GM19397 (cell line): ENCODE measurements around the gene HRH3.
A peak's percentile ranks its signal among the peaks of the same experiment; 100 is the strongest.

Experiments
- ATAC-seq: cut with Tn5 transposase; IDR thresholded peaks from one replicate; pipeline ENCODE4 v1.9.1; 2021; ENCODE audit warnings: mild to moderate bottlenecking, moderate library complexity; ENCODE audit not compliant: unreplicated experiment

Gene HRH3

GRCh38 chr20:62201173-62202082, 18.6 kb downstream of the HRH3 start:
- no peak for ATAC-seq

- ATAC-seq, result no peak
Measured at GRCh38 chr20:62200491-62201172, 19.4 kb downstream of the HRH3 start.

- ATAC-seq, result no peak
Measured at GRCh38 chr20:62198931-62199330, 21.1 kb downstream of the HRH3 start.

- ATAC-seq, result no peak
Measured at GRCh38 chr20:62198496-62198895, 21.6 kb downstream of the HRH3 start.

- ATAC-seq, result no peak
Measured at GRCh38 chr20:62197801-62198200, 22.3 kb downstream of the HRH3 start.

- ATAC-seq, result no peak
Measured at GRCh38 chr20:62197311-62197710, 22.8 kb downstream of the HRH3 start.

GRCh38 chr20:62196286-62196685, 23.8 kb downstream of the HRH3 start:
- no peak for ATAC-seq

- no peak for ATAC-seq
Measured at GRCh38 chr20:62195736-62196135, 24.3 kb downstream of the HRH3 start.

- no peak for ATAC-seq
Measured at GRCh38 chr20:62195075-62195405, 25.0 kb downstream of the HRH3 start.

- no peak for ATAC-seq
Measured at GRCh38 chr20:62193079-62194025, 26.7 kb downstream of the HRH3 start.

- no peak for ATAC-seq
Measured at GRCh38 chr20:62192635-62193034, 27.4 kb downstream of the HRH3 start.

- ATAC-seq, result no peak
Measured at GRCh38 chr20:62191781-62192559, 28.1 kb downstream of the HRH3 start.

GRCh38 chr20:62190639-62191411, 29.3 kb downstream of the HRH3 start:
- ATAC-seq, result no peak

- ATAC-seq, result no peak
Measured at GRCh38 chr20:62186887-62187866, 32.9 kb downstream of the HRH3 start.

GRCh38 chr20:62186096-62186426, 34.0 kb downstream of the HRH3 start:
- ATAC-seq, result no peak

- ATAC-seq, result no peak
Measured at GRCh38 chr20:62183426-62184142, 36.5 kb downstream of the HRH3 start.

GRCh38 chr20:62182469-62183425, 37.3 kb downstream of the HRH3 start, which contains the start of gene MTG2:
Gene MTG2, plus strand, starts transcription at chr20:62183028. Its CDS starts 10,393 bp downstream, at chr20:62193421.
- peak; percentile 92 for ATAC-seq
